ENCODE measurements around the gene TM4SF1.

Gene TM4SF1, protein sequence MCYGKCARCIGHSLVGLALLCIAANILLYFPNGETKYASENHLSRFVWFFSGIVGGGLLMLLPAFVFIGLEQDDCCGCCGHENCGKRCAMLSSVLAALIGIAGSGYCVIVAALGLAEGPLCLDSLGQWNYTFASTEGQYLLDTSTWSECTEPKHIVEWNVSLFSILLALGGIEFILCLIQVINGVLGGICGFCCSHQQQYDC

DNA sequence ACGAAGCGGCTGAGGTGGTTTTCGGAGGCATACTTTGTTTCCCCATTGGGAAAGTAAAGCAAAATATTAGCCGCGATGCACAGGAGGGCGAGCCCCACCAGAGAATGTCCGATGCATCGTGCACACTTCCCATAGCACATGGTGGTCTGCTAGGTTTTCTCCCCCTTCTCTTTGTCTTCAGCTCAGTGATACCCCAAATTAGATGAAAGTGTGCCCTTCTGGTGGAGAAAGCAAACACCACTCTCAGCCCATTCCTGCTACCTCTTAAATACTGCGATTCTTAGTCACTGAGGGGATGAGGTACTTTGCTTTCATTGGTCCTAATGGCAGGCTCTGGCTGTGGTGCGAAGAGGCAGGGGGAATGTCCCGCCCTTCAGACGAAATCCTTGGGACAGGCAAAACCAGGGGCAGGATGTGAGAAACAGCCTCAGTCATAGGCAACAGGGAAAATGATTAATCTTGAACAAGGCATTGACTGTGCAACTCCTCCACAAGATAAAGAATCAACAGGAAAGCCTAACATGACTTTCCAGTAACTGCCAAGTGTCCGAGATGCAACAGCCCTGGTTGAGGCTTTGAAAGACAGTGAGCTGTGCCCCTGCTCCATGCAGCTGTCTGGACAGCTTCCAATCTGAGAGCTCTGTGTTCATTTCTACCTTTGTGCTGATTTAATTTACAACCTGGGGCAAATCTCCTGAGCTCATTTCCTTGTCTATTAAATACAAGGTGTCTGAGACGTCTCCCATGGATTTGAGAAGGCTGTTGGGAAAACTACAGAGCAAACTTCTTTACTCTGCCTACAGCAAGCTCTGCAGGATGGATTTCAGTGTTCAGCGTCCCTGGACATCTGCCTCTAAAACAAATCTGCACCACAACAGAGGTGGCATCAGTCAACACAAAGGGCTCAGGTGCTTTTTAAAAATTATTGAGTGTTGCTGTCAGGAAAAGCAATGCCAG, at the start of gene TM4SF1:
TSS of gene TM4SF1 (minus strand) at position 242 of the 957 bp plus-strand sequence. CDS start at position 140, 102 bp downstream.
- no peak for DNase-seq

DNA sequence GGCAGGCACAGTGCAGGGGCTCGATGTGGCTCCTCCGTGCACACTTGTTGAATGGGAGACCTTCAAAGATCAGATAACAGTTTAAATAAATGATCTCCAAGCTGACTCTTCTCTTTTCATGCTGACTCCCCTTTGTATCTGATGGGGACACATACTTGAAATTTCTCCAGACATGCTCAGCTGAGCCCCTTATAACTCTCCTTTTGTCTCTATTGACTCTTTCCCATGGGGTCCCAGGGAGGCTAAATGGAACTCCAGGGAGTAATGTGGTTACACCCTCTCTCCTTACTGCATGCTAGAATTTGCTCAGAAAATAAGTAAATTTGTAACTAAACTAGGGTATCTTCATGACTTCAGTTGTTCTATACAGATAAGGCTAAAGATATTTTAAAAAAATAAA, 48.9 kb upstream of the TM4SF1 start:
- no peak for DNase-seq

DNA sequence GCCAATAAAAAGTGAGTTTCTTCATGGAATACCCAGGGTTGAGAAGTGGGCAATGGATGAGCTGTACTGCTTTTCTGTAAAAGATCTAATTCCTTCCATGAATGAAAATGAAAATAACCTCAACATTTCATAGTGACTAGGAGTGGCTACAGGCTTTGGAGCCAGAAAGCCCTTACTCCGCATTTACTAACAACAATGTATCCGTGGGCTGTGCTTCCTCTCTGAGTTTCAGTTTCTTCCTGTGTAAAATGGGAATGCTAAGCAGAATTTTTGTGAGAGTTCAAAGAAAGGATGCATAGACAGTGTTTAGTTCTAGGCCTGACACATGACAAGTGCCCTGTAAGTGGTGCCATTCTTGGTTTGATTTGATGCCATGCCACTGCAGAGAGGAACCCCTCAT, 47.5 kb upstream of the TM4SF1 start:
- no peak for DNase-seq

DNA sequence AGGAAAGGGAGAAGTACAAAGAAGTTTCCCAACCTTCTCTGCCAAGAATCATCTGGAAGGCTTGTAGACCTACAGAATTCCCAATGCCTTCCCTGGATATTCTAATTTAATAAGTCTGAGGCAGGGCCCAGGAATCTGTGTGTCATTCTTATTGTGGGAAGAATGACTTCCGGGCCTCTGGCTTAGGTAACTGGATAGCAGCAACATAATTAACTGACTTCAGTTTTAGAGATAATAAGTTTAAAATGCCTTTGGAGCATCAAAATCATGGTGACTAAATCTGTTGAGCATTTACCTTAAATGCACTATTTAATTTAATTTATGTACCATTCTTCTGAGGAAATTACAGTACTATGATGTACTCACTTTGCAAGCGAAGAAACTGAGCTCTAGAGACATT, 44.3 kb upstream of the TM4SF1 start:
- DNase-seq, result no peak

DNA sequence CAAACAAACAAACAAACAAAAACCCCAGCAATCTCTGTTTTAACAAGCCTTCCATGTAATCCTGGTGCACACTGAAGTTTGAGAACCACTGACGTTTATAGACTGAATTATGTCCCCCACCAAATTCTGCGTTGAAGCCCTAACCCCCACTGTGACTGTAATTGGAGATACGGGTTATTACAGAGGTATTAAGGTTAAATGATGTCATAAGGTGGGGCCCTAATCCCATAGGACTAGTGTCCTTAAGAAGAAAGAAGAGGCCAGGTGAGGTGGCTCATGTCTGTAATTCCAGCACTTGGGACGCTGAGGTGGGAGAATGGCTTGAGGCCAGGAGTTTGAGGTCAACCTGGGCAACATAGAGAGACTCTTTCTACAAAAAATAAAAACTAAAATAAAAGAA, 42.4 kb upstream of the TM4SF1 start:
- no peak for DNase-seq

DNA sequence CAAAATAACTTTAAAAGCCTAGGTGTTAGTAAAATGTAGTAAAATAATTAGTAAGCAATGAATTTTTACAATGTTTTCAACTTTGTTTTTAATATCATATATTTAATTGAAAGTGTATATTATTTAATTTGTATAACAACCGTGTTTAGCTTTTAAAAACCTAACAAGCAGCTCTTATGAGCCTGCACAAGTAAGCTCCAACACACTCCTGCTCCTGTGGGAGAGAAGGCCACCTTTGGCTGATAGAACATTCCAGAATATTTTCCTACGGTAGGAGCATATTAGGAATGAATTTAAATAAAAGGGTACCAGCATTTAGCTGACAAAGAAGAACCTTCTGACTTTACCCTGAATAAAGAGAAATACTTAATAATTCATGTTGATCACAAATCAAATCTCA, 40.3 kb upstream of the TM4SF1 start:
- no peak for DNase-seq

DNA sequence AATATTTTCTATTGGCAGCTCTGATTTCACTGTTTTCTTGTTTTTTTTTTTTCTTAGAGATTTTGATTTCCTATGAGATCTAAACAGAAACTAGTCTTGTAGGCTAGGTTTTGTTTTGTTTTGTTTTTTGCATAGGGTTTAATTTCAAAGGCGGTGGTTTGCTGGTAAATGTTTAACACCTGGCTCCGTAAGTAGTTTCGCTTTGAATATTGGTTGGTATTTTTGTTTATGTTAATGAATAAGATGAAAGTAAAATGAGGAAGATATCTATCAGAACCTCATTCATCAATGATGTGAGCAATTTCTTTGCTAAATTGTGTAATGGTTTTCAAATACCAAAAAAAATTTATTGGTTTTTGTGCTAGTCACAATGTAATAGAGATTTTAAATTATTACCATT, 39.7 kb upstream of the TM4SF1 start:
- no peak for DNase-seq

DNA sequence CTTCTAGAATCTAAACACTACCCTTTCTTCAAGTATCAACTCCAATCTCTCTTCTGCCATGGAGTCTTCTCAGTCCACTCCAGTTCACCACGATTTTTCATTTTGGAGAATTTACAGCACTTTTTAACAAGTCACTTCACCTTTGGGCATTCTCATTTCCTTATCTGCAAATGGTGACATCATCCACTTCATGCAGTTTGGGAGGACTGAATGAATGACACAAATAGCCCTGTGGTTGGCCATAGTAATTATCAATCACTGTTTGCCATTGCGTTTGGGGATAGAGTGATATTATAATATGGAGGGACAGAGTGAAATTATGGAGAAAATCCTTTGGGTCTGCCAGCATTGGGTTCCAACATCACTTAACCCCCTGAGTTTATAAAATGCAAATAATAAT, 38.0 kb upstream of the TM4SF1 start:
- DNase-seq, result no peak

DNA sequence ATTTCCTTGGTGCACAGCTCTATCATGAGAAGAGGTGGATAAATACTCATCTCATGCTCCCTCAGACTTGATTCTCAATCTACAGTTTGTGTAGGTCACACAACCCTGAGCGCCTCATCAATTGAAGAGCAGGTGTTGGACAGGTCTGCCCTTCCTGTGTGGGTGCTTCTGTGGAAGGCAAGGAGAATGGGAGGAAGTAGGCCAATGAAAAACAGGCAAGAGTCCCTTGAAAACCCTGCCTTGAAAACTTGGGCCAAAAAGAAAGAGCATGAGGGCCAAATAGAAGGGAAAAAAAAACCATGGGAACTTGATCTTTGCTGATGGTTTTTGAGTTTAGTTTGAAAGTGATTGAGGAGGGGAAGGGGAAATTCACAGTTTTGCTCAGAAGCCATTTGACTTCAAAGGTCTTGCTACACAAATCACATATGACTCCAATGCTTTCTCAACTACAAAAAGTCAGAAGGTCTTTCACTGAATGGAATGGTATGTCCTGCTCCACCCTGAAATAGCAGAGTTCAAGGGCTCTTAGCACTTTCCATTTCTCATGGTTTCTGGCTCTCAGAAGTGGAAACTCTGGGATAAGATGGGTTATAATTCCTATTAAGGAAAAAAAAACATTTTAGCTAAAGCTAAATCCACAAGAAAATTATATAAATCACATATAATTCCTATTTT, 37.2 kb upstream of the TM4SF1 start:
- DNase-seq, result no peak

DNA sequence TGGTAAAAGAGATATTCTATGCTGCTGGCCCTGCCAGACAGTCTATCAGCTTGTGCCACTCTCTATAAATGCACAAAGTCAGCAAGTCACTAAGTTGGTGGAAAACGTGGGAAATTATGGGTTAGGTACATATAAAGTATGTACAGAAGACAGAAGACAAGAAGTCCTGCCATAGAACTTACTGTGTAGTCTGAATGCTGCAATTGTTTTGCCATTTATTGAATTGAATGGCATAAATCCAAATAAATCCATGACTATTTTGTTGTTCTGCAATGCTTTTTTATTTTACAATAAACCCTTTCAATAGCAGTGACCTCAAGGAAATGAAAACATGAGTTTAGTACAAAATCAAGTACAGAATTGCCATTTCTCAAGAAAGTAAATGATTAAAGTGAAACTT, 34.1 kb upstream of the TM4SF1 start:
- no peak for DNase-seq

DNA sequence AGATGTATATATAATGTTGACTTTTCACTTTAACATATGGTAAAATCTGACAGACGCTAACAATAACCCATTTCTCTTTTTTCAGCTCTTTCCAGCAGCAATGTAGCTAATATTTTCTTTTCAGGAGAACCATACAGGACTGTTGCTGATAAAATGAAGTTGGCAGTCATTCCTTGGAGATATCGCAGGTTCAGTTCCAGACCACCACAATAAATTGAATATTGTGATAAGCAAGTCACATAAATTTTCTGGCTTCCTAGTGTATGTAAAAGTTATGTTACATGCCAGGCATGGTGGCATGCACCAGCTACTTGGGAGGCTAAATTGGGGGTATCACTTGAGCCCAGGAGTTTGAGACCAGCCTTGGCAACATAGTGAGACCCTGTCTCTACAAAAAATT, 31.9 kb upstream of the TM4SF1 start:
- no peak for DNase-seq

DNA sequence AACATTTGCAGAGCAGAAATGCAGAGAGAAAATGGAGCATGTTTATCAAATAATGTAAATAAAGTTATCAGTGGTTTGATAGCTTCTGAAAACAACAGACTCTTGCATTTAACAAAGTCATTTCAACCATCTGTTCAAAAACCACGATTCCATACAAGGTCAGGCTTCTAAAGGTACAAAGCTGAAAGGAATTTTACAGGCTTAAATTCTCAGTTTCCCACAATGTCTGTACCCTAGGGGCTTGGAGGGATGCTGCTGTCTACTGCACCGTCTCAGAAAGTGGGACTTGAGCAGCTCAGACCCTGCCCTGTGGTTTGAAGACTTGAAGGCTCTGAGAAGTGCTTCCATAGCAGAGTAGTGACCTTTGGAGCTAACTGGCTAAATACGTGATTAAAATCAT, 30.4 kb upstream of the TM4SF1 start:
- DNase-seq, result no peak

DNA sequence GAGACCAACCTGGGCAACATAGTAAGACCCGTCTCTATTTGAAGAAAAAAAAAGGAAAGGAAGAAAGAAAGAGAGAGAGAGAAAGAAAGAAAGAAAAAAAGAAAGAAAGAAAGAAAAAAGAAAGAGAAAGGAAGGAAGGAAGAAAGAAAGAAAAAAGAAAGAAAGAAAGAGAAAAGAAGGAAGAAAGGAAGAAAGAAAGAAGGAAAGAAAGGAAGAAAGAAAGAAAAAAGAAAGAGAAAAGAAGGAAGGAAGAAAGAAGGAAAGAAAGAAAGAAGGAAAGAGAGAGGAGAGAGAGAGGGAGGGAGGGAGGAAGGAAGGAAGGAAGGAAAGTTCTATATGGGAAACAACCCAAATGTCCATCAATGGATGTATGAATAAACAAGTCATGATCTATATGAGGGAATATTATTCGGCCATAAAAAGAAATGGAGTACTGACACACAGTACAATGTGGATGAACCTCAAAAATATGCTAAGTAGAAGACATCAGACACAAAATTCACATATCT, 28.8 kb upstream of the TM4SF1 start:
- no peak for DNase-seq

DNA sequence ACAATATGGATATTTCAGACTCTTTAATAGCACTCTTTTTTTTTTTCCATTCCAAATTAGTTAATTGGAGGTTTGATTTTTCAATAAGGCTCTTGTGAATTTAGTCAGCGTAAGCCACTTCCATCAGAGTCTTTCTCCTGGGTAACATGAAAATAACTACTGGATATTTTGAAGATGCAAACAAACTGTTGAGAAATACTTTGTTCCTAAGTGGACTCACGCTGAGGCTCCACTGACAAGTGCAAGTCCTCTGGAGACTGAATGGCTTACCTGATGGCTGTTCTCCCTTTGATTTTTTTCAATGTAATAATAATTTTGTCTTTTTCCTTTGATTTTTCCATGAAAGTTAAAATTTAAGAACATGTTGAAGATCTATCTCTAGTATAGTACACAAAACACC, 26.0 kb upstream of the TM4SF1 start:
- DNase-seq, result no peak

DNA sequence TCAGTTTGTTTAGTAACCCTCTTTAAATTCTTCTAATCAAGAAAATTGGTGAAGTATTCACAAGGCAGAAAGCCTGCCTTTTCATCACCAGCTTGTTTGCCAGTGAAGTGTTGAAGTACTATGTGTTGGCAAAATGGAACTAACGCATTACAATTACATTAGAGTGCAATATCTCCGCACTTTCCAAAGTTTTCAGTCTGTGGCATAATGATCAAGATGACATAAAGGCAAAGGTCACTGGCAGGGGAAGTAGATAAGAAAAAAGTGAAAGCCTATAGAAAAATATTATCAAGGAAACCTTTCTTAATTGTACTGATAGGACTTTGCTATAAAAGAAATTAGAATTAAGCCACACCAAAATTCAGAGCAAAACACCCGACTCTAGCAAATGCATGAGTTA, 25.0 kb upstream of the TM4SF1 start:
- DNase-seq, result no peak

DNA sequence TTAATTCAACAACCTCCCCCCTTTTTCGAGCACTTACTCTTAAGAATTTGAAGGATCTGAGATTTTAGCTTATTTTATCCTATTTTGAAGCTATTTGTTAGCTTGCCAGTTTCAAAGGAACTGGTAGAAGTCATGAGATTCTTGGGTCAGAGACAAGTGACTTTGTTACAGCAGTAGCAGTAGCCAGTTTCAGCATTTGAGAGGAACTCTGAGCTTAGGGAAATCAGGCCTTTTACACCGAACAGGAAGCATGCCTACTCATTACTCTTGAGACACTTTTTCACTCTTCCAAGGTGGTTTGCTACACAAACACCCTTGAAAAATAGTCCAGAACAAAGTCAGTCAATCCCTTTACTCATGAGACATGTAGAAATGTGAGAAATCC, 24.5 kb upstream of the TM4SF1 start:
- DNase-seq, result no peak

DNA sequence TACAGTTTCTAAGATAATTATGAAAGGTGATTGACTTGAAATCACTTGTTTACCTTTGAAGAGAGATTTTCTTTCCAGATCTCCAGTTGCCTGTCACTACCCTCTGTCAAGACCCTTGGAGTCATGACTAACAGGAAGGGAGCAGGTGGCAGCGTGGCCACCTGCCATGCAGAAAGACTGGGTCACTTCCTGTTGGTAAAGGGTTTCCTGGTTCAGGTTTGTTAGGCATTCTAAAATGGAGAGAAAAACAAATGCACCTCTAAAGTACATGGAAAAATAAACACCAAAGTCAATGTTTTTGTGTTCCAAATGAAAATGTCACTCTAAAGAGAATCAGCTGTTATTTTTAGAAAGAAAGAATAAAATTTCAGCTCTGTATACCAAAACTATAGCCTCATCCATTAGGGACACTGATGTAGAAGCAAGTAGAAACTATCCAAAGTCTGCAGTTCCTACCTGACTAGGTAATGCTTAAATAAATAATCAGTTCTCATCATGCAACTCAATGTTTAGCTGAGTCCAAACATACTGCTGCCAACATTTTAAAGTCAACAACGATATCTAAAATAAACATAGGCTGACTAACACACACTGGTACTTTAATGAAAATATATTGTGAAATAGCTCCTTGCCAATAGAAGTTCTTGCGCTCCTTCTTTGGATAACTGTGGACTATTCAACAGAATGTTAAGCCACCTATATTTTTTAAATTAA, 23.9 kb upstream of the TM4SF1 start:
- DNase-seq, result no peak

DNA sequence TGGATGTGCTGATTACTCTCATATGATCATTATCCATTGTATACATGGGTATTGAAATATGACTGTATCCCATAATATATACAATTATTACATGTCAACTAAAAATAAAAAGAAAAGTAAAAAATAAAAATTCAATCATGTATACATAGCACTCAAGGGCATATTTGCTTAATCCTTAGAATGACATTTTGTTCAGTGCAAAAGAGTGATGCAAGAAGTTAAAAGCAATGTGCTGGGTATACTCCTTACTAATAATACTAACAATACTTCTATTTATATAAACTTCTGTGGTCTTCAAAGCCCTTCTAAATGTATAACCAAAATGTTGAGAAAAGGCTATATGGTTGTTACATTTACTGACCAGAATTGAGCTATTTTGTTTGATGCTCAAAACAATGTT, 23.2 kb upstream of the TM4SF1 start:
- no peak for DNase-seq

DNA sequence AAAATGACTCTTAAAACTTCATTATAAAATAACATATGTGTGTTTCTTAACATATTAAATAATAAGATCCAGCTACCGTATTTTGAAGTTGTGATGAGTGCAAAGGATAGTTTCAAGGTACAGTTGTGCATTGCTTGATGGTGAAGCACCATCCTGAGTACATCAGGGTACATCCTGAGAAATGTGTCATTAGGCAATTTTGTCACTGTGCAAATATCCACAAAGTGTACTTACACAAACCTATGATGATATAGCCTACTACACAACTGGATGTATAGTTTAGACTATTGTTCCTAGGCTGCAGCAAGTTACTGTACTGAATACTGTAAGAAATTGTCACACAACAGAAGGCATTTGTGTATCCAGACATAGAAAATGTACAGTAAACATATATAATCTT, 20.8 kb upstream of the TM4SF1 start:
- DNase-seq, result no peak

DNA sequence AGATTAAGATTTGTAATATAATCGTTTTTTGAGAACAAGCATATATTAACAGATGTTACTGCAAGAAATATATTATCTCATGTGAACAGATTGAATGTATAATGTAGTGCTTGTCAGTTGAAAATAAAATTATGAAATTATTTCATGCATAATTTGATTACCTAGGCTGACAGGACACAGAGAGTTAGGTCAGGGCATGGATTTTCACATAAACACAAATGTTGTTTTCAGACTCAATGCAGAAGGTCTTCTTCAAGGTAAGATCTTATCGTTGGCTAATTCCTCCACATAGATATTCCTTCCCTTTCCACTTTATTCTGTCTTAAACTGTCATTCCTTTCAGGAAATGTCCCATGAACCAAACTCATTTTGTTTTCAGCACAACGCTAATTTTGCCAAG, 20.1 kb upstream of the TM4SF1 start:
- DNase-seq, result no peak

DNA sequence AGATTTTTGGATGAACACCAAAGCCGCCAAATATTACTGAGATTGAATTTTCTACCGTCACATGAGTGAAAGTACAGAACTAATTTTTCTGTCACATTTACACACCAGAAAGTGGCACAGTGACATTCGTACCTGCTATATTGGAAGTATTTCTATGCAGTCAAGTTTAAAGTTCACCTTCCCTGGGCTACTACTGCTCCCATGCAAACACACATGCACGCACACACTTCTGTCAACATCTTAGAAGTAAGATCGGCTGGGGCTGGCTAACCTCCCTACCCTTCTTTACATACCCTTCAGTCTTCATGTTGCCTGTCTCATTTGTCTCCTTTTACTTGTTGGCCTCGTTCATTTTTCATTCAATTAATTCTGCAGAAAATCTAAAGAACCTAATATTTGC, 19.0 kb upstream of the TM4SF1 start:
- no peak for DNase-seq

DNA sequence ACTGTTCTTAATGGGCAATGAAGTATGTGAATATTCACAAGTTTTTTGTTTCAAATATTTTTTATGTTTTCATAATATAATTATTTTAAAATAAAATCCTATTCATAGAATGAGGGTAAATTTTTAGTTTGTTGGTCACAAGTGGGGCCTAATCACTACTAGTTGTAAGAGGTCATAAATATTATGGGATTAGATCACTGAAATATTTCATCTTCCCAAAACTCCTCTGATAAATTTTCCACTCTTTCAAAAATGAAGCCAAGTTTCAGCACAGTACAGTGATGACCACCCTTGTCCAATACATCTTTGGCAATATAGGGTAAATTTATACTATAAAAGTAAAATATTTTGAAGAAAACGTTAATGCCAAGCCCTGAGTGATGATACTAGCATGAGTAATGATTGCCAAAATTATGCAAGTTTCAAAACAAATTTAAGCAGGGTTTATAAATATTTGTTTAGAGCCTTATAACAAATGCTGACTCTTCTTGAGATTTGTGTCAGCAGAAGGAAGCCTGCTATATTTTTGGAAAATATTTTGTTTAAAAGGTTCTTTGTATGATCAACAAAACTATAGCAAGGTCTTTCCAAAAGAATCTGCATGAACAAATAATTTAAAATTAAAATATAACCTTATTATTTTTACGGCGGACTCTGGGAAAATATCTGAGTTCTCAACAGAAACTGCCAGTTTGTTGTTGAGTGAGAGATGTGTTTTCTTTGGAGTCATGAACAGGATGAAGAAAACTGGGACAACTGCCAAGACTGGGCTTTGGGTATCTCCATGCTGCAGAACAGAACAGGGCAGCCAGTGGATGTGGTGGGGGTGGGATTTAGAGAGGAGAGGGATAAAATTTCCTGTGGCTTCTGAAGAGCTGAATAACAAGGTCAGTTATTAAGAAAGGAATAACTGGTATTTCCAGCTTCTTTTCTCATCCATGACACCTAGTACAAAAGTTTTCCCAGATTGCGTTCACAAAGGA, 17.9 kb upstream of the TM4SF1 start:
- DNase-seq, result no peak
